ENCODE measurements around the gene DDR2. TPM values are rescaled to one million over a fixed set of nuclear protein-coding genes. Genes with fewer than 3 reads are reported as not detected.
"Not testable (repeated sequence)": the region's sequence is repeated elsewhere in the genome, so short reads cannot be mapped to it uniquely, and the experiment has no call there.

The DDR2 gene
- total RNA-seq, 1 donor from 2014 or later, result 54.4 TPM

DNA sequence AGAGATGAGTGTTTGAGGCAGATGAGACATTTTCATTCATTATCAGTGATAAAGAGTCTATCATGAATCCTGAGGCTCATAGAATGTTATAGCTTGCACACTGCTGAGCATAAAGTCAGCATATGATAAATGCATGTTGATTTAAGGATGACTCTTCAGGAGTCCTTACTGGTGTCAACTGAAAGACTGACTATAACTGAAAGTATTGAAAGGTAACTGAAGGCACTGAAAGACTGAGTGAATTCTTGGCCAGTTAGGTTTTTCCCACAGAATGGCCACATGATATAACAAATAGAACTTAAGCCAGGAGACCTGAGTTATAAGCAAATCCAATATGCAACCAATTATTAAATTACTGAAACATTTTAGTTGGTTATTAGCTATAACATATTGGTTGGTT is 89.2 kb downstream of the DDR2 start:
- H3K36me3 Mint-ChIP-seq, result no peaks in the 10 kb centered on the region
- TF ChIP-seq, protein P1, sequence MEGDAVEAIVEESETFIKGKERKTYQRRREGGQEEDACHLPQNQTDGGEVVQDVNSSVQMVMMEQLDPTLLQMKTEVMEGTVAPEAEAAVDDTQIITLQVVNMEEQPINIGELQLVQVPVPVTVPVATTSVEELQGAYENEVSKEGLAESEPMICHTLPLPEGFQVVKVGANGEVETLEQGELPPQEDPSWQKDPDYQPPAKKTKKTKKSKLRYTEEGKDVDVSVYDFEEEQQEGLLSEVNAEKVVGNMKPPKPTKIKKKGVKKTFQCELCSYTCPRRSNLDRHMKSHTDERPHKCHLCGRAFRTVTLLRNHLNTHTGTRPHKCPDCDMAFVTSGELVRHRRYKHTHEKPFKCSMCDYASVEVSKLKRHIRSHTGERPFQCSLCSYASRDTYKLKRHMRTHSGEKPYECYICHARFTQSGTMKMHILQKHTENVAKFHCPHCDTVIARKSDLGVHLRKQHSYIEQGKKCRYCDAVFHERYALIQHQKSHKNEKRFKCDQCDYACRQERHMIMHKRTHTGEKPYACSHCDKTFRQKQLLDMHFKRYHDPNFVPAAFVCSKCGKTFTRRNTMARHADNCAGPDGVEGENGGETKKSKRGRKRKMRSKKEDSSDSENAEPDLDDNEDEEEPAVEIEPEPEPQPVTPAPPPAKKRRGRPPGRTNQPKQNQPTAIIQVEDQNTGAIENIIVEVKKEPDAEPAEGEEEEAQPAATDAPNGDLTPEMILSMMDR (conservative IDR thresholded peaks at IDR 0.05), result no peak
- no peaks in the 10 kb centered on the region for H3K9me3 Mint-ChIP-seq
- DNase-seq (ENCODE audit: extremely low spot score, unreplicated experiment), result no peak
- no peaks in the 10 kb centered on the region for H3K27me3 Mint-ChIP-seq
- H3K4me1 Mint-ChIP-seq (ENCODE audit: unreplicated experiment), result no peaks in the 10 kb centered on the region
- no peak overlapping the region for H3K4me3 Mint-ChIP-seq
- no peak overlapping the region for H3K27ac Mint-ChIP-seq

DNA sequence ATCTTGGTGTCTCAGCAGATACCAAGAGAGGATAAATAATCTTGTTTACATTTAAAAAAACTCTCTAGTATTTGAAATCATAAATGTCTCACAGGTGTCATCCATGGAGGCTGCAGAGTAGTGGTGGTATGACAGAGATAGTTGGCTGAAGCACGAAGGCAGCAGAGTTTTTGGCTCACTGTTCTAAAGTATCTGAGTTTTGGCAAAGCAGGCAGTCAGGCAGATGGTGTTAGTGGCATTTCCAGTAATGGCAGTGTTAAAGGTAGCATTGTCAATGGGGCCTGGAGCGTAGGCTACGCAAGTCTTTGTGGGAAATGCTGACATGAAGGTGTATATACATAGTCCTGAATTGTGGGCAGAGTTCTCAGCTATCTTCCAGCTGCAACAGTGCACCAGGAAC is 89.8 kb downstream of the DDR2 start:
- Mint-ChIP-seq H3K36me3 (no peaks in the 10 kb centered on the region), H3K27ac (no peak overlapping the region), H3K9me3 (no peaks in the 10 kb centered on the region), H3K4me1 (ENCODE audit: unreplicated experiment) (no peaks in the 10 kb centered on the region), H3K27me3 (no peaks in the 10 kb centered on the region), H3K4me3 (no peak overlapping the region)
- TF ChIP-seq, protein P1 (conservative IDR thresholded peaks at IDR 0.05), result no peak
- DNase-seq (ENCODE audit: extremely low spot score, unreplicated experiment), result no peak

DNA sequence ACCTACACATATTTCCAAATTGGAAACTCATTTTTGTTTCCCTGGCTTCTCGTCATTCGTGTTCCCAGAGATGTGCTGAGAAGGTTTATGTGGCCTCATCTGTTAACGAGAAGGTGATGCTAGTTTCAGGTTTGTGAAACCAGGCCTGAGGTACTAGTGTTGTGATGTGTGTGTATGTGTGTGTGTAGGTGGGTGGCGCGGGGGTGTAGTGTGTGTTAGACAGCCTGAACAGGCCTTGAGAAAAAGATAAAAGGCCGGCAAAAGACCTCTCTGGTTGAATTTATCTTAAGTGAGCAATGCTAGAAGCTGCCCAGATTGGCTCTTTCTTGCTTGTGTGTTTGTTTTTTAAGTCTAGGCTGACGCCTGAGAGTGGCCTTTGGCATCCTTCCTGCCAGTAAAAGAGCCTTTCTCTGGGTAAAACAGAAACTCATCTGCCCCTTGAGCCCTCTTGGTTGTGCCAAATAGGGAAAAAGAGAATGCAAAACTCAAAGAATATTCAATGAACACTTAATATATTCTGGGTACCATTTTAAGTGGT is 92.4 kb downstream of the DDR2 start:
- no peak overlapping the region for H3K27ac Mint-ChIP-seq
- no peaks in the 10 kb centered on the region for H3K36me3 Mint-ChIP-seq
- TF ChIP-seq, protein P1 (conservative IDR thresholded peaks at IDR 0.05), result no peak
- H3K9me3 Mint-ChIP-seq, result no peaks in the 10 kb centered on the region
- H3K4me3 Mint-ChIP-seq, result no peak overlapping the region
- H3K4me1 Mint-ChIP-seq (ENCODE audit: unreplicated experiment), result no peaks in the 10 kb centered on the region
- DNase-seq (ENCODE audit: extremely low spot score, unreplicated experiment), result no peak
- no peaks in the 10 kb centered on the region for H3K27me3 Mint-ChIP-seq

DNA sequence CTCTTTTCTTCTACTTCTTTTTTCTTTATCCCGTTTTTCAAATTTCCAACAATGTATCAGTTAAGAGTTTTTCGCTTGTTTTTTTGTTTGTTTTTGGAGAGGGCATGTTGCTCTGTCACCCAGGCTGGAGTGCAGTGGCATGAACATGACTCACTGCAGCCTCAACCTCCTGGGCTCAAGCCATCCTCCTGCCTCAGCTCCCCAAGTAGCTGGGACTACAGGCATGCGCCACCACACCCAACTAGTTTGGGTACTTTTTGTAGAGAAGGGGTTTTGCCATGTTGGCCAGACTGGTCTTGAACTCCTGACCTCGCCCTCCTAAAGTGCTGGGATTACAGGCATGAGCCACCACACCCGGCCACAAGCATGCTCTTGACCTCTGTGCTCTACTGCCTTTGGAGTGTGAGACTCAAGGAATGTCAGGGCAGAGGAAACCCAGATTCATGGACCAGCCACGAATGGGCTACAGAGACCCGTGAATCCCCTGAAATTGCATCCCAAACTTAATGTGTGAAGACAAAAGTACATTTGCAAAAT is 93.1 kb downstream of the DDR2 start:
- Mint-ChIP-seq H3K4me3 (no peak overlapping the region), H3K4me1 (ENCODE audit: unreplicated experiment) (no peaks in the 10 kb centered on the region), H3K27me3 (no peaks in the 10 kb centered on the region), H3K9me3 (no peaks in the 10 kb centered on the region), H3K36me3 (no peaks in the 10 kb centered on the region), H3K27ac (no peak overlapping the region)
- DNase-seq (ENCODE audit: extremely low spot score, unreplicated experiment), result no peak
- TF ChIP-seq, protein P1 (conservative IDR thresholded peaks at IDR 0.05), result no peak

DNA sequence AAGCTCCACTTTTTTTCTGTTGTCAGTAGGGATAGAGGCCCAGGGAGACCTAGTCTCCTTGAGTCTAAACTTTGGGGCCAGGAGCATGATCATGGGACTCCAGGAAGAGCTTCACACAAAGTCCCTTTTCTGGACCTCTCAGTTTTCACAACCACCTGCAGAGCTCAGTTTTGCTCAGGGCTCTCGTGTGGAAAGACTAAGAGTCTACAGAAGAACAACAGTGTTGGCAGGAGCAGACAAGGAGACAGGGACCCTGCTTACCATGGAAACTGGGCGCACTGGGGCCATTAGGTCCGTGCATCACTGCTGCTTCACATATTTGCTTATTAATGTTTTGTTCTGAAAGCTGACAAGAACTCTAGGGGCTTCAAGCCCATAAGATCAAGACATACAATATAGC is 94.3 kb downstream of the DDR2 start:
- no peaks in the 10 kb centered on the region for H3K9me3 Mint-ChIP-seq
- H3K4me3 Mint-ChIP-seq, result no peak overlapping the region
- H3K36me3 Mint-ChIP-seq, result no peaks in the 10 kb centered on the region
- no peaks in the 10 kb centered on the region for H3K27me3 Mint-ChIP-seq
- no peak for DNase-seq (ENCODE audit: extremely low spot score, unreplicated experiment)
- TF ChIP-seq, protein P1 (conservative IDR thresholded peaks at IDR 0.05), result no peak
- no peak overlapping the region for H3K27ac Mint-ChIP-seq
- H3K4me1 Mint-ChIP-seq (ENCODE audit: unreplicated experiment), result no peaks in the 10 kb centered on the region

DNA sequence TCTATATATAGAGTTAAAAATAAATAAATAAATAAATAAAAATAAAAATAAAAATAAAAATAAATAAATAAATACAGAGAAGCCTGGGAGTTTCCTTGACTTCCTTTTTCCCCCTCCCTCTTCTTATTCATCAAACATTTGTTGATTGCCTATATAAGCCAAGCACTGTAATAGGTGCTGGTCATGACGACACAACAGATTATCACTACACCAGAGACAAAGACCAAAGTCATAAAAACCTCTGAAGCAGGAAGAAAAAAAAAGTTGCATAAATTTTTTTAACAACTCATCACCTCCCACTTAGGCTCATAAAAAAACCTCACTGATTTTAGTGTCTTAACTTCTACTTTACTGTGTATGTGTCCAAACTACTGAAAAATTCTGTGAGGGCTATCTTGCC is 95.2 kb downstream of the DDR2 start:
- H3K4me1 Mint-ChIP-seq (ENCODE audit: unreplicated experiment); H3K9me3 Mint-ChIP-seq; H3K27me3 Mint-ChIP-seq; H3K27ac Mint-ChIP-seq; H3K4me3 Mint-ChIP-seq; DNase-seq (ENCODE audit: extremely low spot score, unreplicated experiment); H3K36me3 Mint-ChIP-seq: not testable (repeated sequence)
